HepG2 (cell line): ENCODE measurements around the gene XIST. TPM values are rescaled to one million over a fixed set of nuclear protein-coding genes. Genes with fewer than 3 reads are reported as not detected.

Experiments used
- ATAC-seq: fragments of 200-7000 bp; cut with Tn5 transposase; 3 replicates; pipeline ENCODE4 v1.9.1; 2020; ENCODE audit warnings: mild to moderate bottlenecking, moderate library complexity
- BruUV-seq: library from RNA; stranded (reverse); fragments of 400-500 nt; replicated peaks from 2 replicates; lab custom pipeline; 2021; lab: Mats Ljungman, UMichigan
- CTCF ChIA-PET: fragments of 300-600 bp; formaldehyde crosslinking; extraction: SDS; loops from one replicate; lab custom pipeline; 2021; ENCODE audit warnings: low total read pairs, inconsistent platforms, low intra/inter-chr PET ratio; lab: Yijun Ruan, JAX
- POLR2A ChIA-PET: fragments of 350-600 bp; sonication (Branson Sonifier 250); formaldehyde crosslinking; loops from one replicate; lab custom pipeline; 2020; ENCODE audit warnings: antibody characterized with exemption, inconsistent platforms; lab: Yijun Ruan, JAX
- DNase-seq: peaks from one replicate; pipeline ENCODE4 v3.0.0-alpha.2; 2015; ENCODE audit warnings: low spot score
- FAIRE-seq: peaks from 3 replicates; lab custom pipeline; 2011; peaks lifted over from hg19 to GRCh38; lab: Jason Lieb, UNC
- H2AFZ ChIP-seq: one replicate; pipeline ENCODE4 v1.6.1; 2011; ENCODE audit warnings: low read length, inconsistent platforms
- H3K27ac ChIP-seq: fragments of 300-600 bp; 3 replicates; pipeline ENCODE4 v1.8.0; 2011; ENCODE audit warnings: mixed run types, mild to moderate bottlenecking, mixed read lengths, low read length, inconsistent platforms; ENCODE audit not compliant: insufficient read depth; ENCODE audit errors: extremely low read length
- H3K27me3 ChIP-seq, 2 experiments: fragments of 200-600 bp in 1 of 2; 2 replicates in 1 of 2; 3 replicates in 1 of 2; pipeline versions ENCODE4 v1.6.0 to v1.8.0; 2011; ENCODE audit warnings: low read length in 2 of 2, mild to moderate bottlenecking in 2 of 2, moderate library complexity in 2 of 2, inconsistent platforms in 1 of 2; ENCODE audit not compliant: insufficient read depth in 2 of 2, control insufficient read depth in 1 of 2
- H3K36me3 ChIP-seq, 2 experiments: fragments of 200-600 bp in 1 of 2; replicated peaks in 1 of 2; 2 replicates in 1 of 2; 3 replicates in 1 of 2; pipeline versions ENCODE4 v1.5.1 to v1.8.0; 2011; ENCODE audit warnings: low read length in 2 of 2, inconsistent platforms in 1 of 2; ENCODE audit not compliant: insufficient read depth in 2 of 2, control insufficient read depth in 1 of 2
- H3K4me1 ChIP-seq: 2 replicates; pipeline ENCODE4 v1.5.1; 2012; ENCODE audit warnings: low read length, inconsistent platforms; ENCODE audit not compliant: insufficient read depth
- H3K4me2 ChIP-seq: 2 replicates; pipeline ENCODE4 v1.6.0; 2011; ENCODE audit warnings: low read depth, low read length, inconsistent platforms
- H3K4me3 ChIP-seq, 3 experiments: fragments of 200-600 bp in 1 of 3; sonication (generic), shearing (Covaris generic) in 1 of 3; replicated peaks in 1 of 3; 2 replicates each; pipeline ENCODE4 v1.5.1; 2011 to 2016; ENCODE audit warnings: low read length in 3 of 3, inconsistent platforms in 2 of 3, low read depth in 2 of 3, mild to moderate bottlenecking in 2 of 3, control low read depth in 1 of 3, mixed read lengths in 1 of 3; ENCODE audit not compliant: insufficient read depth in 1 of 3
- H3K79me2 ChIP-seq: one replicate; pipeline ENCODE4 v1.6.1; 2011; ENCODE audit warnings: low read length, inconsistent platforms; ENCODE audit not compliant: insufficient read depth
- H3K9ac ChIP-seq: 2 replicates; pipeline ENCODE4 v1.6.0; 2011; ENCODE audit warnings: mild to moderate bottlenecking, low read depth, low read length, inconsistent platforms; ENCODE audit not compliant: insufficient read depth
- H3K9me3 ChIP-seq: 2 replicates; pipeline ENCODE4 v1.5.1; 2012; ENCODE audit warnings: mild to moderate bottlenecking, low read length
- H4K20me1 ChIP-seq: 2 replicates; pipeline ENCODE4 v1.6.0; 2011; ENCODE audit warnings: inconsistent platforms, mild to moderate bottlenecking, low read length, moderate library complexity; ENCODE audit not compliant: insufficient read depth
- ELF1 ChIP-seq: sonication (generic); formaldehyde crosslinking; IDR thresholded peaks from 2 replicates; pipeline ENCODE4 v1.4.0; 2020; ENCODE audit warnings: missing genetic modification reagents
- MYNN ChIP-seq: sonication (generic); formaldehyde crosslinking; IDR thresholded peaks from 2 replicates; pipeline ENCODE4 v1.4.0; 2020; ENCODE audit warnings: mild to moderate bottlenecking, low read depth, missing genetic modification reagents
- RCOR2 ChIP-seq: IDR thresholded peaks from 2 replicates; pipeline ENCODE4 v1.6.1; 2016; ENCODE audit warnings: missing biosample characterization, missing genetic modification reagents
- STAG1 ChIP-seq: sonication (generic); formaldehyde crosslinking; IDR thresholded peaks from 2 replicates; pipeline ENCODE4 v1.4.0; 2020; ENCODE audit warnings: missing genetic modification reagents
- THYN1 ChIP-seq: sonication (generic); formaldehyde crosslinking; IDR thresholded peaks from 2 replicates; pipeline ENCODE4 v1.8.1; 2023; ENCODE audit warnings: low read depth, mild to moderate bottlenecking, moderate library complexity, missing genetic modification reagents, borderline replicate concordance
- ZNF142 ChIP-seq: sonication (generic); formaldehyde crosslinking; IDR thresholded peaks from 2 replicates; pipeline ENCODE4 v1.4.0; 2020; ENCODE audit warnings: missing genetic modification reagents
- ZNF841 ChIP-seq: sonication (generic); formaldehyde crosslinking; IDR thresholded peaks from 2 replicates; pipeline ENCODE4 v1.8.1; 2023; ENCODE audit warnings: missing genetic modification reagents, borderline replicate concordance
- WGBS: methylation state at CpG from one replicate; pipeline ENCODE4 v1.1.6; 2017; ENCODE audit warnings: low lambda C conversion rate; 5-methylcytosine and 5-hydroxymethylcytosine counted together
- in situ Hi-C: cut with HindIII; loops from 2 replicates; pipeline ENCODE4 v1.10.0; 2017; ENCODE audit warnings: low pct_unique_long_range_greater_than_20kb; ENCODE audit not compliant: extremely low pct_ligation_motif_present
- intact Hi-C: fragments of 100-400 bp; cut with micrococcal nuclease; formaldehyde crosslinking; loops from one replicate; pipeline ENCODE4 v1.10.0; 2022; ENCODE audit not compliant: unreplicated experiment
- polyA plus RNA-seq, 8 experiments: library from polyadenylated mRNA; depleted of rRNA in 3 of 8; stranded (reverse) in 7 of 8; unstranded in 1 of 8; fragments of >200 nt; fragmentation: Illumina TruSeq in 4 of 8; extraction: Trizol in 4 of 8; gene quantifications; 2 replicates each; pipeline versions ENCODE4 v1.2.1 to v1.2.3, GENCODE V29; 2011 to 2016; ENCODE audit warnings: low read depth in 4 of 8, missing spikeins in 1 of 8, mixed read lengths in 1 of 8; ENCODE audit not compliant: insufficient read depth in 1 of 8
- total RNA-seq, 5 experiments: library from RNA; depleted of rRNA; stranded (reverse); fragments of >200 nt; fragmentation: Illumina TruSeq; extraction: Trizol; gene quantifications; 2 replicates each; pipeline ENCODE4 v1.2.3, GENCODE V29; 2016; ENCODE audit warnings: low read depth in 1 of 5
- TF ChIP-seq, protein P1 (sequence below): IDR thresholded peaks from 2 replicates; pipeline ENCODE4 v1.6.1; 2016
- TF ChIP-seq, protein P2 (sequence below): sonication (generic); formaldehyde crosslinking; IDR thresholded peaks from 2 replicates; pipeline ENCODE4 v1.4.0; 2020; ENCODE audit warnings: missing genetic modification reagents, mild to moderate bottlenecking, borderline replicate concordance
- TF ChIP-seq, protein P3 (sequence below): sonication (generic); formaldehyde crosslinking; IDR thresholded peaks from 2 replicates; pipeline ENCODE4 v1.9.0; 2021; ENCODE audit warnings: missing genetic modification reagents, borderline replicate concordance

Gene XIST
- total and polyA plus RNA-seq, 2 of the 13 experiments (the other 11 are each of a cell fraction or from before 2014, with no cell fraction given) = 0.02 to 0.26 TPM

DNA sequence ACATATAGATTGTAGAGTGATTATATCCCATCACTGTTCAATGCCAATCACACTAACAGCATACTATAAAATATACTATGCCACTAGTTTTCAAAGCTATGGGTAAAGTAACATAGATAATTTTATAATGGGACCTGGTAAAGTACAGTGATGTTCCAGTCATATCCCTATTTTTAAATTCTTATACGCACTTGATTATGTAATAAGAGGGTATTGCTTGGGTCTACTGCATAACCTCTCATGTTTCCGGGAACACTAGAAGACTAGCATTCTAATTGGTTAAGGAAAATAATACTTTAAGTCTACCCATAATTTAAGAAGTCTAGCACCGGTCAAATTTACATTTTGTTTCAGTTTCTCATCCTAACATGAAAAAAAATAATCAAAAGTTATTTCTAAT is 14.4 kb downstream of the XIST start (continued):
- TF ChIP-seq, protein P1, sequence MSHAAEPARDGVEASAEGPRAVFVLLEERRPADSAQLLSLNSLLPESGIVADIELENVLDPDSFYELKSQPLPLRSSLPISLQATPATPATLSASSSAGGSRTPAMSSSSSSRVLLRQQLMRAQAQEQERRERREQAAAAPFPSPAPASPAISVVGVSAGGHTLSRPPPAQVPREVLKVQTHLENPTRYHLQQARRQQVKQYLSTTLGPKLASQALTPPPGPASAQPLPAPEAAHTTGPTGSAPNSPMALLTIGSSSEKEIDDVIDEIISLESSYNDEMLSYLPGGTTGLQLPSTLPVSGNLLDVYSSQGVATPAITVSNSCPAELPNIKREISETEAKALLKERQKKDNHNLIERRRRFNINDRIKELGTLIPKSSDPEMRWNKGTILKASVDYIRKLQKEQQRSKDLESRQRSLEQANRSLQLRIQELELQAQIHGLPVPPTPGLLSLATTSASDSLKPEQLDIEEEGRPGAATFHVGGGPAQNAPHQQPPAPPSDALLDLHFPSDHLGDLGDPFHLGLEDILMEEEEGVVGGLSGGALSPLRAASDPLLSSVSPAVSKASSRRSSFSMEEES = no peak
- TF ChIP-seq THYN1 (CRISPR knock-in tag) = no peak
- no peak for TF ChIP-seq RCOR2
- TF ChIP-seq MYNN (CRISPR knock-in tag) = no peak
- TF ChIP-seq, all 625 proteins: peak for 0

- WGBS = 0% methylated on average over 1 of the region's 1 CpG
- Histone ChIP-seq H3K9ac (no peak overlapping the region), H3K4me3 (no peak overlapping the region), H3K79me2 (no peaks in the 10 kb centered on the region), H4K20me1 (no peaks in the 10 kb centered on the region), H3K9me3 (no peaks in the 10 kb centered on the region), H3K27me3 (no peaks in the 10 kb centered on the region), H2AFZ (no peak overlapping the region), H3K4me1 (no peaks in the 10 kb centered on the region), H3K4me2 (no peak overlapping the region), H3K27ac (no peak overlapping the region), H3K36me3 (no peaks in the 10 kb centered on the region)
- in situ Hi-C loops = no loop called here
- FAIRE-seq = no peak
- ChIA-PET POLR2A (no interaction called here), CTCF (no interaction called here)
- intact Hi-C loops = no loop called here
- ATAC-seq = no peak
- no TSS peak for BruUV-seq
- no peak for DNase-seq
- TF ChIP-seq ELF1 (CRISPR knock-in tag) = no peak
- no peak for TF ChIP-seq STAG1 (CRISPR knock-in tag)
- TF ChIP-seq, protein P2, sequence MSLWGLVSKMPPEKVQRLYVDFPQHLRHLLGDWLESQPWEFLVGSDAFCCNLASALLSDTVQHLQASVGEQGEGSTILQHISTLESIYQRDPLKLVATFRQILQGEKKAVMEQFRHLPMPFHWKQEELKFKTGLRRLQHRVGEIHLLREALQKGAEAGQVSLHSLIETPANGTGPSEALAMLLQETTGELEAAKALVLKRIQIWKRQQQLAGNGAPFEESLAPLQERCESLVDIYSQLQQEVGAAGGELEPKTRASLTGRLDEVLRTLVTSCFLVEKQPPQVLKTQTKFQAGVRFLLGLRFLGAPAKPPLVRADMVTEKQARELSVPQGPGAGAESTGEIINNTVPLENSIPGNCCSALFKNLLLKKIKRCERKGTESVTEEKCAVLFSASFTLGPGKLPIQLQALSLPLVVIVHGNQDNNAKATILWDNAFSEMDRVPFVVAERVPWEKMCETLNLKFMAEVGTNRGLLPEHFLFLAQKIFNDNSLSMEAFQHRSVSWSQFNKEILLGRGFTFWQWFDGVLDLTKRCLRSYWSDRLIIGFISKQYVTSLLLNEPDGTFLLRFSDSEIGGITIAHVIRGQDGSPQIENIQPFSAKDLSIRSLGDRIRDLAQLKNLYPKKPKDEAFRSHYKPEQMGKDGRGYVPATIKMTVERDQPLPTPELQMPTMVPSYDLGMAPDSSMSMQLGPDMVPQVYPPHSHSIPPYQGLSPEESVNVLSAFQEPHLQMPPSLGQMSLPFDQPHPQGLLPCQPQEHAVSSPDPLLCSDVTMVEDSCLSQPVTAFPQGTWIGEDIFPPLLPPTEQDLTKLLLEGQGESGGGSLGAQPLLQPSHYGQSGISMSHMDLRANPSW (CRISPR knock-in tag) = no peak
- no peak for TF ChIP-seq ZNF142
- no peak for TF ChIP-seq ZNF841
- TF ChIP-seq, protein P3, sequence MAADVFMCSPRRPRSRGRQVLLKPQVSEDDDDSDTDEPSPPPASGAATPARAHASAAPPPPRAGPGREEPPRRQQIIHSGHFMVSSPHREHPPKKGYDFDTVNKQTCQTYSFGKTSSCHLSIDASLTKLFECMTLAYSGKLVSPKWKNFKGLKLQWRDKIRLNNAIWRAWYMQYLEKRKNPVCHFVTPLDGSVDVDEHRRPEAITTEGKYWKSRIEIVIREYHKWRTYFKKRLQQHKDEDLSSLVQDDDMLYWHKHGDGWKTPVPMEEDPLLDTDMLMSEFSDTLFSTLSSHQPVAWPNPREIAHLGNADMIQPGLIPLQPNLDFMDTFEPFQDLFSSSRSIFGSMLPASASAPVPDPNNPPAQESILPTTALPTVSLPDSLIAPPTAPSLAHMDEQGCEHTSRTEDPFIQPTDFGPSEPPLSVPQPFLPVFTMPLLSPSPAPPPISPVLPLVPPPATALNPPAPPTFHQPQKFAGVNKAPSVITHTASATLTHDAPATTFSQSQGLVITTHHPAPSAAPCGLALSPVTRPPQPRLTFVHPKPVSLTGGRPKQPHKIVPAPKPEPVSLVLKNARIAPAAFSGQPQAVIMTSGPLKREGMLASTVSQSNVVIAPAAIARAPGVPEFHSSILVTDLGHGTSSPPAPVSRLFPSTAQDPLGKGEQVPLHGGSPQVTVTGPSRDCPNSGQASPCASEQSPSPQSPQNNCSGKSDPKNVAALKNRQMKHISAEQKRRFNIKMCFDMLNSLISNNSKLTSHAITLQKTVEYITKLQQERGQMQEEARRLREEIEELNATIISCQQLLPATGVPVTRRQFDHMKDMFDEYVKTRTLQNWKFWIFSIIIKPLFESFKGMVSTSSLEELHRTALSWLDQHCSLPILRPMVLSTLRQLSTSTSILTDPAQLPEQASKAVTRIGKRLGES = no peak
These were observed 15.5 kb downstream of the XIST start for GRCh38 chrX:73836956-73837477.
